Tibial artery (tissue), 4 donors: Measurements from ENCODE around the gene THPO.

Source experiments
- DNase-seq, 2 donors: peaks; one replicate each; pipeline ENCODE4 v3.0.0-alpha.2; 2019
- H3K27ac ChIP-seq, 2 donors: fragments of 200-600 bp; sonication (generic) in 1 of 2; 1 replicate in 1 of 2; 2 replicates in 1 of 2; pipeline ENCODE4 v1.5.1; 2018 to 2019; ENCODE audit warnings: mild to moderate bottlenecking in 1 of 2
- H3K27me3 ChIP-seq, 2 donors: fragments of 200-600 bp; sonication (generic) in 1 of 2; one replicate each; pipeline versions ENCODE4 v1.5.1 to v1.6.0; 2016 to 2019
- H3K36me3 ChIP-seq, 3 donors: fragments of 200-600 bp; sonication (generic) in 2 of 3; one replicate each; pipeline ENCODE4 v1.5.1; 2016 to 2019; ENCODE audit warnings: mild to moderate bottlenecking in 2 of 3
- H3K4me1 ChIP-seq, 4 donors: fragments of 200-600 bp; sonication (generic) in 2 of 4; 1 replicate in 3 of 4; 2 replicates in 1 of 4; pipeline ENCODE4 v1.5.1; 2016 to 2019
- H3K4me3 ChIP-seq, 2 donors: fragments of 200-600 bp; sonication (generic) in 1 of 2; 1 replicate in 1 of 2; 2 replicates in 1 of 2; pipeline ENCODE4 v1.5.1; 2018 to 2019; ENCODE audit warnings: mild to moderate bottlenecking in 2 of 2
- H3K9me3 ChIP-seq, 3 donors: fragments of 200-600 bp; sonication (generic) in 1 of 3; one replicate each; pipeline ENCODE4 v1.5.1; 2016 to 2019
- intact Hi-C: fragments of 100-400 bp; cut with DNase I; formaldehyde crosslinking; loops from one replicate; pipeline ENCODE4 v1.15.0; 2023; ENCODE audit warnings: low total_unique reads
- TF ChIP-seq, protein P1 (sequence below), 2 experiments: fragments of 200-600 bp in 1 of 2; fragments of 450-650 bp in 1 of 2; IDR thresholded peaks; one replicate each; pipeline ENCODE4 v1.5.1; 2017 to 2019; ENCODE audit warnings: antibody characterized with exemption in 2 of 2, mild to moderate bottlenecking in 1 of 2, moderate library complexity in 1 of 2

The THPO gene

DNA sequence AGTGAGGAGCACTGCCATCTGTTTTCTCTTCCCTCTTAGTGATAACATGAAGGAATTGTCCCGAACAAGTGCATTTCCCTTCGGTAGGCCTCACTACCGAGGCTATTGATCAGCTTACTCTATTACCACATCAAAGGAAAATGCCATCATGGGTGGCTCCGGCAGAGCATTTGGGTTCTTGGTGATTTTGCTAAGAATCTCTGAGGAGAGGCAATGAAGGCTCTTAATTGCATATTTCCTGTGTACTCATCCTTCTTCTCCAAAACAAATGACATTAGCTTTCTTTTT lies 37.1 kb upstream of the THPO start:
- intact Hi-C loops = no loop called here
- Histone ChIP-seq H3K9me3 (no peaks in the 10 kb centered on the region), H3K4me1 (no peaks in the 10 kb centered on the region), H3K27me3 (peaks cover 0 to 3% of the 10 kb centered on the region in 2 donors), H3K36me3 (no peaks in the 10 kb centered on the region), H3K27ac (no peak overlapping the region), H3K4me3 (no peak overlapping the region)
- DNase-seq = peak in 1 of 2 donors; percentile 33
- TF ChIP-seq, protein P1, sequence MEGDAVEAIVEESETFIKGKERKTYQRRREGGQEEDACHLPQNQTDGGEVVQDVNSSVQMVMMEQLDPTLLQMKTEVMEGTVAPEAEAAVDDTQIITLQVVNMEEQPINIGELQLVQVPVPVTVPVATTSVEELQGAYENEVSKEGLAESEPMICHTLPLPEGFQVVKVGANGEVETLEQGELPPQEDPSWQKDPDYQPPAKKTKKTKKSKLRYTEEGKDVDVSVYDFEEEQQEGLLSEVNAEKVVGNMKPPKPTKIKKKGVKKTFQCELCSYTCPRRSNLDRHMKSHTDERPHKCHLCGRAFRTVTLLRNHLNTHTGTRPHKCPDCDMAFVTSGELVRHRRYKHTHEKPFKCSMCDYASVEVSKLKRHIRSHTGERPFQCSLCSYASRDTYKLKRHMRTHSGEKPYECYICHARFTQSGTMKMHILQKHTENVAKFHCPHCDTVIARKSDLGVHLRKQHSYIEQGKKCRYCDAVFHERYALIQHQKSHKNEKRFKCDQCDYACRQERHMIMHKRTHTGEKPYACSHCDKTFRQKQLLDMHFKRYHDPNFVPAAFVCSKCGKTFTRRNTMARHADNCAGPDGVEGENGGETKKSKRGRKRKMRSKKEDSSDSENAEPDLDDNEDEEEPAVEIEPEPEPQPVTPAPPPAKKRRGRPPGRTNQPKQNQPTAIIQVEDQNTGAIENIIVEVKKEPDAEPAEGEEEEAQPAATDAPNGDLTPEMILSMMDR (IDR thresholded peaks at IDR 0.05) = no peak

DNA sequence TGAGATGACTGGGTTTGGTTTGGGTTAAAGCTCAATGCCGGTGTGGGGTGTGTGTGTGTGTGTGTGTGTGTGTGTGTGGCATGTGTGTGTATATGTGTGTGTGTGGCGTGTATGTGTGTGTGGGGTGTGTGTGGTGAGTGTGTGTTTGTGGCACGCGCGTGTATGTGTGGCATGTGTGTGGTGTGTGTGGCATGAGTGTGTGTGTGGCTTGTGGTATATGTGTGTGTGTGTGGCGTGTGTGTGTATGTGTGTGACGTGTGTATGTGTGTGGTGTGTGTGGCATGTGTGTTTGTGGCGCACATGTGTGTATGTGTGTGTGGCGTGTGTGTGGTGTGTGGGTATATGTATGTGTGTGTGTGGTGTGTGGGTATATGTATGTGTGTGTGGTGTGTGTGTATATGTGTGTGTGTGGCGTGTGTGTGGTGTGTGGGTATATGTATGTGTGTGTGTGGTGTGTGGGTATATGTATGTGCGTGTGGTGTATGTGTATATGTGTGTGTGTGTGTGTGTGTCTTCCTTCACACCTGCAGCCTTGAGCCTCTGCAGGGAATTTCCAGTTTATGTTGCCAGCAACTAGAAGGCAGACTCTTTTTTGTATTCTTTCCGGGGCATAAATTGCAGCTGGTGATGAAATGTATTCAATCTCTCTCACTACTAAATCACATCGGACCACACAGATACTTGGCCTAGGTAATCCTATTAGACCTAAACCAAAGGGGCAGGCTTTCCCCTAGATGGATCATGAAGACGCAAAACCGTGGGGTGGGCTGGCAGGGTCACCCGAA lies 36.6 kb upstream of the THPO start:
- no peaks in the 10 kb centered on the region for H3K9me3 ChIP-seq
- H3K36me3 ChIP-seq = no peaks in the 10 kb centered on the region
- no peaks in the 10 kb centered on the region for H3K4me1 ChIP-seq
- peaks cover 0 to 3% of the 10 kb centered on the region in 2 donors for H3K27me3 ChIP-seq
- no peak overlapping the region for H3K27ac ChIP-seq
- TF ChIP-seq, protein P1 (IDR thresholded peaks at IDR 0.05) = no peak
- peak in 1 of 2 donors; percentile 12 for DNase-seq
- intact Hi-C loops = no loop called here
- no peak overlapping the region for H3K4me3 ChIP-seq

DNA sequence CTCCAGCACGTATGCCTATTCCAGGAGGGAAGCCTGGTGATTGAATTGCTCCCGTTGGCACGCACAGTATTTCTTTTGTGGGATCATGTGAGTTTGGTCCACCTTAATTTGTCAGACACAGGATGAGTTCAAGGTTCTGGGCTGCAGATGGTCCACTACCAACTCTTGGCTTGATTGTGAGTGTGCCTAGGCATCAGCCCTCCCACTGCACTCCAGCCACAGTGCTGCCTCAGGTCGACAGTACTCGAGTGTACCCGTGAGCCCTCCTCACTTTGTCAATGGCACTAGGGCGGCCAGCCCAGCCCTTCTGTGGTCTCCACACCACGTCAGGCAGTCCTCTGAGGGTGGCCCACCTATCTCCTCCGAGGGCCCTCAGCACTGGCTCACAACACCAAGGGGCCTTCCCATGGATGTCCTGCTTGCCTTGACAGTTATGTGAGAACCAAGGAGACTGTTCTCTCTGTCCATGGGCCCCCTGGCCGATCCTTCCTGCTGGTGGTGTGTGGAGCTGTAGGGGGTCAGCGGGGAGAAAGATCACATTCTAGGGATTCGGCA lies 32.0 kb upstream of the THPO start:
- Histone ChIP-seq H3K36me3 (no peaks in the 10 kb centered on the region), H3K27me3 (peaks cover 0 to 3% of the 10 kb centered on the region in 2 donors), H3K9me3 (no peaks in the 10 kb centered on the region), H3K27ac (no peak overlapping the region), H3K4me3 (no peak overlapping the region), H3K4me1 (no peaks in the 10 kb centered on the region)
- intact Hi-C loops = no loop called here
- TF ChIP-seq, protein P1 (IDR thresholded peaks at IDR 0.05) = no peak
- peak in 1 of 2 donors; percentile 51 for DNase-seq

DNA sequence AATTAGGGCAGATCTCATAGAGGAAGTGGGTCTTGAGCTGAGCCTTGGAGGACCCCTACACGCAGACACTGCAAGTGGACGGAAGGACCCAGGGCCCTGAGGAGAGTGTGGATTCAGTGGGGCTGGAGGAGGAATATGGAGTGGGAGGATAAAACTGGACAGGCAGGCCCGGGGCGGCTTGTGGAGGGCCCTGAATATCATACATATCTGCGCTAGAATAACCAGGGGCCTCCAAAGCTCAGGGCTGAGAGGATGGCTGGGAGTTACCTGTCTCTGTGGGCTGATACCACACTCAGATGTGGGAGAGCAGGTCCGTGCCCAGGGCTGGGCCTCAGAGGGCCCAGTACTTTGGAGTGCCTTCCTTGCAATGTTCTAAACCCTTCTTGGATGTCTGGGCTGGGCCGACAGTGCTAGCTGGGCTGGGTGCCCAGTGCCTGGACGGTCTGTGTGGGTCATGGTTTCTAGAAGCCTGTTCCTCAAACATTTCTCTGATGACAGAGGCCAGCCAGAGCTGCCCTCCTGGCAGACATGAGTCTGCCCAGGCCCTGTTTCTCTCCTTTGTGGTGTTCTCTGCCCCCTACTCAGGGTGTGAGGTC lies 31.4 kb upstream of the THPO start:
- DNase-seq = peak in 1 of 2 donors; percentile 32
- intact Hi-C loops = no loop called here

DNA sequence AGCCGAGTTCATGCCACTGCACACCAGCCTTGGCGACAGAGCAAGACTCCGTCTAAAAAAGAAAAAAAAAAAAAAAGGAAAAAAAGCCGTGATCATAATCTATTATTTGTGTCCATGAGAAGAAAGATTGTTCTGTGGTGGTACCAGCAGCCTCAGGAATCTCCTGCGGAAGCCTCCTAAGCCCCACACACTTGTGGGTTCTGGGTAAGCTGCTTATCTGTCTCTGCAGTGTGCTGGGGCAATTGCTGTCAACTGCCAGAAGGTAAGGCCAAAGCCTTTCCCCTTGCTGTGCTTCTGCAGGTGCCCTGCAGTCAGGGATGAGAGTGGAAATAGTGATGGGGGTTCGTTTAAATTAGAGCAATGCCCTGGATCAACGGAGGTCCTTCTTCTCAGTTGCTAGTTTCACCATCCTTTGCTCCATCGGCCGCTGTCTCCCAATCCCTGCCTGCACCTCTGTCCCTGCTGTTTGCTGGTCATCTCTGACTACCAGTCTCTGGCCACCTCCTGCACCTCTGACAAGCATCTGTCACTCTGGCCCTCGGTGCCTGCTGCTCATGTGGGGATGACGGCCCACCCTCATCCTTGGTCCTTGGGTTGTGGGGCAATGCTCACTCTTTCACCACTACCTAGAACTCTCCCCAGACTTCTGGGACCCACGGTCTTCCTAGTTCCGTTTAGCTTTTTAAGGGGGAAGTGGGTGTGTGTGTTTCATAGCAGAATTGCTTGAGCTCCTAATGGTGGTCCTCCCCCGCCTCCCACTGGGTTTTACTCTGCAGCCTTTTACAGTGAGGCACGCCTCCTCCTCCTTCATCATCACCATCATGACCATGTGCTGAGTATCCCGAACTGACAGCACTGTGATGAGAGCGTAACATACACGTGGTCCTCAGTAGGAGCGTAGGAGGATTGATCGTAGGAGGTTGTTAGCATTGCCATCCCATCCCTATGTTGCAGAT lies 27.3 kb upstream of the THPO start:
- intact Hi-C loops = no loop called here
- no peak overlapping the region for H3K4me3 ChIP-seq
- no peaks in the 10 kb centered on the region for H3K4me1 ChIP-seq
- TF ChIP-seq, protein P1 (IDR thresholded peaks at IDR 0.05) = no peak
- no peaks in the 10 kb centered on the region for H3K9me3 ChIP-seq
- no peak overlapping the region for H3K27ac ChIP-seq
- H3K36me3 ChIP-seq = no peaks in the 10 kb centered on the region
- peak in 1 of 2 donors; percentile 28 for DNase-seq
- H3K27me3 ChIP-seq = peaks cover 0 to 7% of the 10 kb centered on the region in 2 donors

More for the DNA sequence above, 31.4 kb upstream of the THPO start:
- Histone ChIP-seq H3K4me3 (no peak overlapping the region), H3K4me1 (no peaks in the 10 kb centered on the region), H3K27me3 (peaks cover 0 to 3% of the 10 kb centered on the region in 2 donors), H3K27ac (no peak overlapping the region), H3K9me3 (no peaks in the 10 kb centered on the region), H3K36me3 (no peaks in the 10 kb centered on the region)
- TF ChIP-seq, protein P1 (IDR thresholded peaks at IDR 0.05) = no peak
